ENCODE measurements around the gene ZNF638.
"Not testable (repeated sequence)": the region's sequence is repeated elsewhere in the genome, so short reads cannot be mapped to it uniquely, and the experiment has no call there.

The ZNF638 gene

DNA sequence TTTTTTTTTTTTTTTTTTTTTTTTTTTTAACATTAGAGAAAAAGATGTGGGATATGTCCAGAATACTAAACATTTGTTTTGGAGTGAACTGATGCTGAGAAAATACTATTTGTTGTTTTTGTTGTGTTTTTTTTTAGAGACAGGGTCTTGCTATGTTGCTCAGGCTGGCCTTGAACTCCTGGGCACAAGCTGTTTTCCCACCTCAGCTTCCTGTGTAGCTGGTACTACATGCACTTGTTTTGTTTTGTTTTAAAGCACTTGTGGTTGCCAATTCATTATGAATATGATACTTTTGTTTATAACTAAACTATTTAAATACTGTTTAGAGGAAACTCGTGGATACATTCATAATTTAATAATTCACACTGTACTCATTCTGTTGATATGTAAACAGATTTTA lies 88.4 kb downstream of the ZNF638 start:
- TF ChIP-seq CSDC2 (CRISPR knock-in tag; IDR thresholded peaks at IDR 0.05): no peak
- no peak for TF ChIP-seq ARNTL (CRISPR knock-in tag; IDR thresholded peaks at IDR 0.05; ENCODE audit: borderline replicate concordance, low read depth)
- ATAC-seq: no peak

DNA sequence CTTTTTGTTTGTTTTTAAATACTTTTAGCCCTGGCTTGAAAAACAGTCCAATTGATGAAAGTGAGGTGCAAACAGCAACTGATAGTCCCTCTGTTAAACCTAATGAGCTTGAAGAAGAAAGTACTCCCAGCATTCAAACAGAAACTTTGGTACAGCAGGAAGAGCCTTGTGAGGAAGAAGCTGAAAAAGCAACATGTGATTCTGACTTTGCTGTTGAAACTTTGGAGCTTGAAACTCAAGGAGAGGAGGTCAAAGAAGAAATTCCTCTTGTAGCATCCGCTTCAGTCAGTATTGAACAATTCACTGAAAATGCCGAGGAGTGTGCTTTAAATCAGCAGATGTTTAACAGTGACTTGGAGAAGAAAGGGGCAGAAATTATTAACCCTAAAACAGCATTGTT lies 91.2 kb downstream of the ZNF638 start:
- ATAC-seq: no peak
- no peak for TF ChIP-seq OSR1 (CRISPR knock-in tag; IDR thresholded peaks at IDR 0.05)
- TF ChIP-seq, protein P1, sequence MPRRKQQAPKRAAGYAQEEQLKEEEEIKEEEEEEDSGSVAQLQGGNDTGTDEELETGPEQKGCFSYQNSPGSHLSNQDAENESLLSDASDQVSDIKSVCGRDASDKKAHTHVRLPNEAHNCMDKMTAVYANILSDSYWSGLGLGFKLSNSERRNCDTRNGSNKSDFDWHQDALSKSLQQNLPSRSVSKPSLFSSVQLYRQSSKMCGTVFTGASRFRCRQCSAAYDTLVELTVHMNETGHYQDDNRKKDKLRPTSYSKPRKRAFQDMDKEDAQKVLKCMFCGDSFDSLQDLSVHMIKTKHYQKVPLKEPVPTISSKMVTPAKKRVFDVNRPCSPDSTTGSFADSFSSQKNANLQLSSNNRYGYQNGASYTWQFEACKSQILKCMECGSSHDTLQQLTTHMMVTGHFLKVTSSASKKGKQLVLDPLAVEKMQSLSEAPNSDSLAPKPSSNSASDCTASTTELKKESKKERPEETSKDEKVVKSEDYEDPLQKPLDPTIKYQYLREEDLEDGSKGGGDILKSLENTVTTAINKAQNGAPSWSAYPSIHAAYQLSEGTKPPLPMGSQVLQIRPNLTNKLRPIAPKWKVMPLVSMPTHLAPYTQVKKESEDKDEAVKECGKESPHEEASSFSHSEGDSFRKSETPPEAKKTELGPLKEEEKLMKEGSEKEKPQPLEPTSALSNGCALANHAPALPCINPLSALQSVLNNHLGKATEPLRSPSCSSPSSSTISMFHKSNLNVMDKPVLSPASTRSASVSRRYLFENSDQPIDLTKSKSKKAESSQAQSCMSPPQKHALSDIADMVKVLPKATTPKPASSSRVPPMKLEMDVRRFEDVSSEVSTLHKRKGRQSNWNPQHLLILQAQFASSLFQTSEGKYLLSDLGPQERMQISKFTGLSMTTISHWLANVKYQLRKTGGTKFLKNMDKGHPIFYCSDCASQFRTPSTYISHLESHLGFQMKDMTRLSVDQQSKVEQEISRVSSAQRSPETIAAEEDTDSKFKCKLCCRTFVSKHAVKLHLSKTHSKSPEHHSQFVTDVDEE (CRISPR knock-in tag; IDR thresholded peaks at IDR 0.05): no peak
- TF ChIP-seq CSDC2 (CRISPR knock-in tag; IDR thresholded peaks at IDR 0.05): no peak
- no peak for TF ChIP-seq ZFP3 (CRISPR knock-in tag; IDR thresholded peaks at IDR 0.05)
- no peak for TF ChIP-seq ARNTL (CRISPR knock-in tag; IDR thresholded peaks at IDR 0.05; ENCODE audit: borderline replicate concordance, low read depth)
- TF ChIP-seq ZC3H10 (CRISPR knock-in tag; IDR thresholded peaks at IDR 0.05): no peak
- no peak for TF ChIP-seq ZNF8 (CRISPR knock-in tag; IDR thresholded peaks at IDR 0.05)

DNA sequence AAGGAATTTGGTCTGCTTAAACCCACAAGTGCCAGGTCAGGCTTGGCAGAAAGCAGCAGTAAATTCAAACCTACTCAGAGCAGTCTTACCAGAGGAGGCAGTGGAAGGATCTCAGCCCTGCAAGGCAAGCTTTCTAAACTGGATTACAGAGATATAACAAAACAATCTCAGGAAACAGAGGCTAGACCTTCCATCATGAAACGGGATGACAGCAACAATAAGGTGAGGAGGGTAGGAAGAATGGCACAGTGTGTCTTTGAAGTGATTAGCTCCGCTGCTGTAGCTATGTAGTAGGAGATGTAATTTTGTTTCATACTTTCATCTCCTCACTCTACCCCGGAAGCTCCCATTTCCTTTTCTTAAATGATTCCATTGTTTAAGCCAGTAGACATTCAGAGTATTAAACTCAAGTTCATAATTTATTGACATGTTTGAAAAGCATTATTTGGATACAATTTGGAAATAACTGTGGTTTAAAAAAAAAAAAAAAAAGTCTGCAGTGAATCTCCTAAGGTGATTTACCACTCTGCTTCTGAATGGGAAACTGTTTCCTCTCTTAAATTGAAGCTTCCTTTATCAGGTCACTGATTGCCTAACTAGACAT lies 92.3 kb downstream of the ZNF638 start:
- ATAC-seq: no peak

DNA sequence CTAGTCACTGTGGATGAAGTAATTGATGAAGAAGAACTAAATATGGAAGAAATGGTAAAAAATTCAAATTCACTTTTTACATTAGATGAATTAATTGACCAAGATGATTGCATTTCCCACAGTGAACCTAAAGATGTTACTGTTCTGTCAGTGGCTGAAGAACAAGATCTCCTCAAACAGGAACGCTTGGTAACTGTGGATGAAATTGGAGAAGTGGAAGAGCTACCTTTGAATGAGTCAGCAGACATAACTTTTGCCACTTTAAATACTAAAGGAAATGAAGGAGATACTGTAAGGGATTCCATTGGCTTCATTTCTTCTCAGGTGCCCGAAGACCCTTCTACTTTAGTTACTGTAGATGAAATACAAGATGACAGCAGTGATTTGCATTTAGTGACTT lies 95.1 kb downstream of the ZNF638 start:
- ATAC-seq: no peak
- TF ChIP-seq, protein P2, sequence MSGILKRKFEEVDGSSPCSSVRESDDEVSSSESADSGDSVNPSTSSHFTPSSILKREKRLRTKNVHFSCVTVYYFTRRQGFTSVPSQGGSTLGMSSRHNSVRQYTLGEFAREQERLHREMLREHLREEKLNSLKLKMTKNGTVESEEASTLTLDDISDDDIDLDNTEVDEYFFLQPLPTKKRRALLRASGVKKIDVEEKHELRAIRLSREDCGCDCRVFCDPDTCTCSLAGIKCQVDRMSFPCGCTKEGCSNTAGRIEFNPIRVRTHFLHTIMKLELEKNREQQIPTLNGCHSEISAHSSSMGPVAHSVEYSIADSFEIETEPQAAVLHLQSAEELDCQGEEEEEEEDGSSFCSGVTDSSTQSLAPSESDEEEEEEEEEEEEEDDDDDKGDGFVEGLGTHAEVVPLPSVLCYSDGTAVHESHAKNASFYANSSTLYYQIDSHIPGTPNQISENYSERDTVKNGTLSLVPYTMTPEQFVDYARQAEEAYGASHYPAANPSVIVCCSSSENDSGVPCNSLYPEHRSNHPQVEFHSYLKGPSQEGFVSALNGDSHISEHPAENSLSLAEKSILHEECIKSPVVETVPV (CRISPR knock-in tag; IDR thresholded peaks at IDR 0.05): no peak

More for the DNA sequence above, 92.3 kb downstream of the ZNF638 start:
- TF ChIP-seq ZNF70 (CRISPR knock-in tag; IDR thresholded peaks at IDR 0.05) (no peak), SNAI2 (CRISPR knock-in tag; IDR thresholded peaks at IDR 0.05) (no peak), ISL1 (CRISPR knock-in tag; IDR thresholded peaks at IDR 0.05) (no peak), ARNTL (CRISPR knock-in tag; IDR thresholded peaks at IDR 0.05; ENCODE audit: borderline replicate concordance, low read depth) (no peak), TOX (CRISPR knock-in tag; IDR thresholded peaks at IDR 0.05; ENCODE audit: borderline replicate concordance) (no peak)
- TF ChIP-seq, protein P3, sequence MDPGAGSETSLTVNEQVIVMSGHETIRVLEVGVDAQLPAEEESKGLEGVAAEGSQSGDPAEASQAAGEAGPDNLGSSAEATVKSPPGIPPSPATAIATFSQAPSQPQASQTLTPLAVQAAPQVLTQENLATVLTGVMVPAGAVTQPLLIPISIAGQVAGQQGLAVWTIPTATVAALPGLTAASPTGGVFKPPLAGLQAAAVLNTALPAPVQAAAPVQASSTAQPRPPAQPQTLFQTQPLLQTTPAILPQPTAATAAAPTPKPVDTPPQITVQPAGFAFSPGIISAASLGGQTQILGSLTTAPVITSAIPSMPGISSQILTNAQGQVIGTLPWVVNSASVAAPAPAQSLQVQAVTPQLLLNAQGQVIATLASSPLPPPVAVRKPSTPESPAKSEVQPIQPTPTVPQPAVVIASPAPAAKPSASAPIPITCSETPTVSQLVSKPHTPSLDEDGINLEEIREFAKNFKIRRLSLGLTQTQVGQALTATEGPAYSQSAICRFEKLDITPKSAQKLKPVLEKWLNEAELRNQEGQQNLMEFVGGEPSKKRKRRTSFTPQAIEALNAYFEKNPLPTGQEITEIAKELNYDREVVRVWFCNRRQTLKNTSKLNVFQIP (CRISPR knock-in tag; IDR thresholded peaks at IDR 0.05; ENCODE audit: borderline replicate concordance, low read depth): no peak

DNA sequence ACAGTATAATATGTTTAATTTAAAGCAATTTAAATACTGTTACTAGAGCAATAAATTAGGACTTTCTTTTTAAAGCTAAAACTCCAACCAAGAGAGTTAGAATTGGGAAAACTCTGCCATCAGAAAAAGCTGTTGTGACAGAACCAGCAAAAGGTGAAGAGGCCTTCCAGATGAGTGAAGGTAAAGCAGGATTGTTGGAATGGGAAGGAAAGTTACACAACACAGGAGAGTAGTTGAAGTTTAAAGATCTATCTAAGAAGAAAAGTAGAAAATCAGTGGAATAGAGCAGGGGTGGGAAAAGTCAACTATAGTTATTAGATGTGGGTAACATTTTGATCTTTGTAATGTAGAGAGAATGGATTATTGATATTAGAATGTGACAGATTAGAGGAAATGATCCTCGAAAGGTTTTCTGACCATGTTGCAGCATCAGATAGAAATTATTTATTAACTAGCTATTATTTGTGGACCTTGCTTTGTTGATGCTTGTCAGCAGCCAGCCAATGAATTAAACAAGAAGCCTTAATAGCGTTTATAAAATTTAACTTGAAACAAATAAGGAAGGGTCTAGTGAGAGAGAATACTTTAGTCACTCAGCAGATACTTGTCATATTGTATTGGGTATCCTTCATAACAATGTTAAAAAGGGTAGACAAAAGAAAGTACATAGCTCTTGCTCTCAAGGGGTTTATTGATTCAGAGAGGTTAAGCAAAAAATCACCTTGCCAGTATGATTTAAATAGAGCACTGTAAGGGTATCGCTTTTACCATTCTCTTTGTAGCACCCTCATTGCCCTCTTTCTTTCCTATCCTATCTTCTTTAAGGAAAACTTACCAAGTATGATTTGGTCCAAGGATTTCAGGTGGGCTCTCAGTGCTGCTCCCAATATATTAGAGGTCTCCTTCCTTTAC lies 97.1 kb downstream of the ZNF638 start:
- TF ChIP-seq ARNTL (CRISPR knock-in tag; IDR thresholded peaks at IDR 0.05; ENCODE audit: borderline replicate concordance, low read depth) (no peak), SNAI2 (CRISPR knock-in tag; IDR thresholded peaks at IDR 0.05) (no peak), ZC3H10 (CRISPR knock-in tag; IDR thresholded peaks at IDR 0.05) (no peak)
- ATAC-seq: no peak

DNA sequence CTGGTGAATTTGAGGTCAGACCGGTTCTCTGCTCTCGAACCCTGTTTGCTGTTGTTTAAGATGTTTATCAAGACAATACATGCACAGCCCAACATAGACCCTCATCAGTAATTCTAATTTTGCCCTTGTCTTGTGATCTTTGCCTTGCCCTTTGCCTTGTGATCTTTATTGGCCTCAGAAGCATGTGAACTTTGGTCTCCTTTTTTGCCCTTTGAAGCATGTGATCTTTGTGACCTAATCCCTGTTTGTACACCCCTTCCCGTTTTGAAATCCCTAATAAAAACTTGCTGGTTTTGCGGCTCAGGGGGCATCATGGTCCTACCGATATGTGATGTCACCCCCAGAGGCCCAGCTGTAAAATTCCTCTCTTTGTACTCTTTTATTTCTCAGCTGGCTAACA lies 113.6 kb downstream of the ZNF638 start:
- ATAC-seq: not testable (repeated sequence)

DNA sequence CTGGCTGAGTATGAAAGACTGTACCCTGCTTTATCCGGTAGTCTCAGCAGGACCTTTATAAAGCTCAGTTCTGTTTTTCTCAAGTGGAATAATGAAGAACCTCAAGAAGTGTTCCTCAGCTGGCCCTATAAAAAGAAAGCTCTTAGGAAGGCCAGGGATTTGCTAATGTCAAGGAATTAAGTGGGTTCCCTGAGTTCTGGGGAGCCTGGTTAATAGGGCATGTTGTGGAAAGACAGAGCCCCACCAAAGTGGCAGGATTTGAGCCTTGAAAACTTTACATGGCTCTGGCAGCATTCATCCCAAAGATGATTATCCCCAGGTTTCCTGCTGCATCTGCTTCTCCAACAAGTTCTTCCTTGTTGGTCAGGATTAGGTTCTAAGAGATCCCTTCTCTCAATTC lies 114.9 kb downstream of the ZNF638 start:
- no peak for ATAC-seq
- TF ChIP-seq TCF4 (CRISPR knock-in tag; IDR thresholded peaks at IDR 0.05; ENCODE audit: borderline replicate concordance): no peak
- TF ChIP-seq ZC3H10 (CRISPR knock-in tag; IDR thresholded peaks at IDR 0.05): no peak
- no peak for TF ChIP-seq ZFP3 (CRISPR knock-in tag; IDR thresholded peaks at IDR 0.05)
- TF ChIP-seq ZNF8 (CRISPR knock-in tag; IDR thresholded peaks at IDR 0.05): no peak
- TF ChIP-seq, protein P2 (CRISPR knock-in tag; IDR thresholded peaks at IDR 0.05): no peak
- no peak for TF ChIP-seq RARB (CRISPR knock-in tag; IDR thresholded peaks at IDR 0.05)
- no peak for TF ChIP-seq ZNF565 (CRISPR knock-in tag; conservative IDR thresholded peaks at IDR 0.05; ENCODE audit: low read depth)
- TF ChIP-seq GLIS3 (CRISPR knock-in tag; IDR thresholded peaks at IDR 0.05): no peak
- no peak for TF ChIP-seq PPARA (CRISPR knock-in tag; IDR thresholded peaks at IDR 0.05; ENCODE audit: borderline replicate concordance)
- TF ChIP-seq, protein P4, sequence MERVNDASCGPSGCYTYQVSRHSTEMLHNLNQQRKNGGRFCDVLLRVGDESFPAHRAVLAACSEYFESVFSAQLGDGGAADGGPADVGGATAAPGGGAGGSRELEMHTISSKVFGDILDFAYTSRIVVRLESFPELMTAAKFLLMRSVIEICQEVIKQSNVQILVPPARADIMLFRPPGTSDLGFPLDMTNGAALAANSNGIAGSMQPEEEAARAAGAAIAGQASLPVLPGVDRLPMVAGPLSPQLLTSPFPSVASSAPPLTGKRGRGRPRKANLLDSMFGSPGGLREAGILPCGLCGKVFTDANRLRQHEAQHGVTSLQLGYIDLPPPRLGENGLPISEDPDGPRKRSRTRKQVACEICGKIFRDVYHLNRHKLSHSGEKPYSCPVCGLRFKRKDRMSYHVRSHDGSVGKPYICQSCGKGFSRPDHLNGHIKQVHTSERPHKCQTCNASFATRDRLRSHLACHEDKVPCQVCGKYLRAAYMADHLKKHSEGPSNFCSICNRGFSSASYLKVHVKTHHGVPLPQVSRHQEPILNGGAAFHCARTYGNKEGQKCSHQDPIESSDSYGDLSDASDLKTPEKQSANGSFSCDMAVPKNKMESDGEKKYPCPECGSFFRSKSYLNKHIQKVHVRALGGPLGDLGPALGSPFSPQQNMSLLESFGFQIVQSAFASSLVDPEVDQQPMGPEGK (CRISPR knock-in tag; IDR thresholded peaks at IDR 0.05; ENCODE audit: borderline replicate concordance): no peak
- no peak for TF ChIP-seq BACH2 (CRISPR knock-in tag; IDR thresholded peaks at IDR 0.05; ENCODE audit: borderline replicate concordance)
- no peak for TF ChIP-seq OSR1 (CRISPR knock-in tag; IDR thresholded peaks at IDR 0.05)
- TF ChIP-seq ZNF70 (CRISPR knock-in tag; IDR thresholded peaks at IDR 0.05): no peak
- TF ChIP-seq TOX (CRISPR knock-in tag; IDR thresholded peaks at IDR 0.05; ENCODE audit: borderline replicate concordance): no peak
